H9 (cell line): Measurements from ENCODE around the gene NFYB. TPM values are rescaled to one million over a fixed set of nuclear protein-coding genes. Genes with fewer than 3 reads are reported as not detected.

ENCODE experiments used
- DNase-seq: peaks from one replicate; pipeline ENCODE4 v3.0.0-alpha.2; 2017
- H2AFZ ChIP-seq: one replicate; pipeline ENCODE4 v1.6.1; 2013; ENCODE audit warnings: mild to moderate bottlenecking, low read length, control low read depth, moderate library complexity
- H2AK5ac ChIP-seq: 2 replicates; pipeline ENCODE4 v1.6.1; 2013; ENCODE audit warnings: low read length, control low read depth, mixed read lengths; ENCODE audit not compliant: insufficient read length
- H2BK120ac ChIP-seq: one replicate; pipeline ENCODE4 v1.6.1; 2013; ENCODE audit warnings: low read depth, mild to moderate bottlenecking, low read length, control low read depth, inconsistent platforms; ENCODE audit not compliant: poor library complexity, severe bottlenecking
- H2BK12ac ChIP-seq: 2 replicates; pipeline ENCODE4 v1.6.1; 2013; ENCODE audit warnings: low read length, control low read depth, mixed read lengths, low read depth; ENCODE audit not compliant: insufficient read length
- H2BK15ac ChIP-seq: 2 replicates; pipeline ENCODE4 v1.6.1; 2013; ENCODE audit warnings: low read depth, low read length, control low read depth
- H2BK20ac ChIP-seq: one replicate; pipeline ENCODE4 v1.6.1; 2013; ENCODE audit warnings: low read depth, mild to moderate bottlenecking, low read length, control low read depth, inconsistent platforms; ENCODE audit not compliant: poor library complexity, severe bottlenecking
- H2BK5ac ChIP-seq: 2 replicates; pipeline ENCODE4 v1.6.1; 2013; ENCODE audit warnings: low read length, control low read depth, mixed read lengths; ENCODE audit not compliant: insufficient read length
- H3K14ac ChIP-seq: 2 replicates; pipeline ENCODE4 v1.6.1; 2013; ENCODE audit warnings: low read length, control low read depth; ENCODE audit not compliant: insufficient read depth
- H3K18ac ChIP-seq: 2 replicates; pipeline ENCODE4 v1.6.1; 2013; ENCODE audit warnings: low read depth, mild to moderate bottlenecking, mixed read lengths, low read length, control low read depth; ENCODE audit not compliant: insufficient read length
- H3K23ac ChIP-seq: 2 replicates; pipeline ENCODE4 v1.6.1; 2013; ENCODE audit warnings: low read length, control low read depth, mixed read lengths, low read depth; ENCODE audit not compliant: insufficient read length
- H3K23me2 ChIP-seq: 2 replicates; pipeline ENCODE4 v1.6.1; 2013; ENCODE audit warnings: low read depth, mild to moderate bottlenecking, mixed read lengths, low read length, control low read depth; ENCODE audit not compliant: insufficient read length, poor library complexity, severe bottlenecking
- H3K27ac ChIP-seq: 2 replicates; pipeline ENCODE4 v1.5.1; 2013; ENCODE audit warnings: low read length, control low read depth, mixed read lengths, low read depth; ENCODE audit not compliant: insufficient read length
- H3K27me3 ChIP-seq: 2 replicates; pipeline ENCODE4 v1.6.1; 2013; ENCODE audit warnings: low read length, control low read depth, inconsistent platforms; ENCODE audit not compliant: insufficient read depth
- H3K4ac ChIP-seq: 2 replicates; pipeline ENCODE4 v1.6.1; 2013; ENCODE audit warnings: low read depth, mild to moderate bottlenecking, control low read depth, inconsistent platforms, low read length, moderate library complexity
- H3K4me1 ChIP-seq: 2 replicates; pipeline ENCODE4 v1.6.1; 2013; ENCODE audit warnings: low read length, control low read depth, inconsistent platforms; ENCODE audit not compliant: insufficient read depth
- H3K4me2 ChIP-seq: 2 replicates; pipeline ENCODE4 v1.6.1; 2013; ENCODE audit warnings: low read length, control low read depth, mixed read lengths; ENCODE audit not compliant: insufficient read length, insufficient read depth
- H3K56ac ChIP-seq: 2 replicates; pipeline ENCODE4 v1.6.1; 2013; ENCODE audit warnings: low read depth, mild to moderate bottlenecking, mixed read lengths, low read length, control low read depth; ENCODE audit not compliant: insufficient read length
- H3K79me1 ChIP-seq: 2 replicates; pipeline ENCODE4 v1.6.1; 2013; ENCODE audit warnings: low read depth, mild to moderate bottlenecking, moderate library complexity, low read length, control low read depth, inconsistent platforms; ENCODE audit not compliant: insufficient read depth, poor library complexity, severe bottlenecking
- H3K79me2 ChIP-seq: 2 replicates; pipeline ENCODE4 v1.6.1; 2013; ENCODE audit warnings: low read length, control low read depth, inconsistent platforms; ENCODE audit not compliant: insufficient read depth
- H3K9ac ChIP-seq: 2 replicates; pipeline ENCODE4 v1.6.1; 2013; ENCODE audit warnings: low read length, control low read depth, mixed read lengths; ENCODE audit not compliant: insufficient read length; ENCODE audit errors: extremely low read depth
- H3K9me3 ChIP-seq: one replicate; pipeline ENCODE4 v1.6.1; 2013; ENCODE audit warnings: low read depth, low read length, inconsistent platforms; ENCODE audit not compliant: control insufficient read depth
- H3T11ph ChIP-seq: one replicate; pipeline ENCODE4 v1.6.1; 2013; ENCODE audit warnings: mild to moderate bottlenecking, low read length, control low read depth, inconsistent platforms
- H4K20me1 ChIP-seq: one replicate; pipeline ENCODE4 v1.6.1; 2013; ENCODE audit not compliant: control insufficient read depth, insufficient read length, insufficient read depth
- H4K5ac ChIP-seq: 2 replicates; pipeline ENCODE4 v1.6.1; 2013; ENCODE audit warnings: low read depth, mild to moderate bottlenecking, mixed read lengths, low read length, control low read depth; ENCODE audit not compliant: insufficient read length
- H4K8ac ChIP-seq: replicated peaks from 2 replicates; pipeline ENCODE4 v1.6.1; 2013; ENCODE audit warnings: low read length, control low read depth, mixed read lengths, low read depth; ENCODE audit not compliant: insufficient read length
- H4K91ac ChIP-seq: 2 replicates; pipeline ENCODE4 v1.6.1; 2013; ENCODE audit warnings: low read depth, mild to moderate bottlenecking, moderate library complexity, mixed read lengths, low read length, control low read depth; ENCODE audit not compliant: insufficient read length
- H3K27ac Mint-ChIP-seq, 3 experiments: 2 replicates in 2 of 3; 3 replicates in 1 of 3; pipeline ENCODE4 v1.8.0; 2020 to 2021; ENCODE audit warnings: mixed read lengths in 3 of 3, mild to moderate bottlenecking in 1 of 3, moderate library complexity in 1 of 3
- H3K27me3 Mint-ChIP-seq: 2 replicates; pipeline ENCODE4 v1.8.0; 2021; ENCODE audit warnings: low read depth, mild to moderate bottlenecking, moderate library complexity, mixed read lengths
- H3K36me3 Mint-ChIP-seq, 3 experiments: 2 replicates in 2 of 3; 3 replicates in 1 of 3; pipeline ENCODE4 v1.8.0; 2020 to 2021; ENCODE audit warnings: low read depth in 3 of 3, mixed read lengths in 3 of 3; ENCODE audit not compliant: insufficient read depth in 1 of 3
- H3K4me1 Mint-ChIP-seq, 2 experiments: 2 replicates each; pipeline ENCODE4 v1.8.0; 2020; ENCODE audit warnings: mixed read lengths in 2 of 2
- H3K4me3 Mint-ChIP-seq, 2 experiments: 2 replicates in 1 of 2; 3 replicates in 1 of 2; pipeline ENCODE4 v1.8.0; 2020 to 2021; ENCODE audit warnings: mild to moderate bottlenecking in 2 of 2, mixed read lengths in 2 of 2, moderate library complexity in 1 of 2
- H3K9me3 Mint-ChIP-seq, 2 experiments: 2 replicates in 1 of 2; 3 replicates in 1 of 2; pipeline ENCODE4 v1.8.0; 2020; ENCODE audit warnings: mild to moderate bottlenecking in 2 of 2, mixed read lengths in 2 of 2, moderate library complexity in 1 of 2
- WGBS: extraction: QIAGEN DNeasy Blood & Tissue Kit; methylation state at CpG from one replicate; pipeline ENCODE4 v1.1.7; 2013; ENCODE audit warnings: missing lambda C conversion rate, low lambda C conversion rate, mixed read lengths; ENCODE audit not compliant: insufficient read length; ENCODE audit errors: extremely low coverage; 5-methylcytosine and 5-hydroxymethylcytosine counted together
- total RNA-seq: library from RNA; stranded (reverse); gene quantifications from 2 replicates; pipeline ENCODE4 v1.2.1, GENCODE V29; 2021
- TF ChIP-seq, protein P1 (sequence below): fragments of 200-600 bp; sonication (generic); conservative IDR thresholded peaks from 3 replicates; pipeline ENCODE4 v1.8.0; 2021; ENCODE audit warnings: antibody characterized with exemption, mild to moderate bottlenecking

The NFYB gene
- total RNA-seq, 1 experiment from 2014 or later, result 52.5 TPM

GRCh38 chr12:104180374-104180773 lies 42.4 kb upstream of the NFYB start:
- no peak overlapping the region for H3K14ac ChIP-seq
- no peaks in the 10 kb centered on the region for H3K4me1 ChIP-seq
- H3K79me2 ChIP-seq, result no peaks in the 10 kb centered on the region
- TF ChIP-seq, protein P1, sequence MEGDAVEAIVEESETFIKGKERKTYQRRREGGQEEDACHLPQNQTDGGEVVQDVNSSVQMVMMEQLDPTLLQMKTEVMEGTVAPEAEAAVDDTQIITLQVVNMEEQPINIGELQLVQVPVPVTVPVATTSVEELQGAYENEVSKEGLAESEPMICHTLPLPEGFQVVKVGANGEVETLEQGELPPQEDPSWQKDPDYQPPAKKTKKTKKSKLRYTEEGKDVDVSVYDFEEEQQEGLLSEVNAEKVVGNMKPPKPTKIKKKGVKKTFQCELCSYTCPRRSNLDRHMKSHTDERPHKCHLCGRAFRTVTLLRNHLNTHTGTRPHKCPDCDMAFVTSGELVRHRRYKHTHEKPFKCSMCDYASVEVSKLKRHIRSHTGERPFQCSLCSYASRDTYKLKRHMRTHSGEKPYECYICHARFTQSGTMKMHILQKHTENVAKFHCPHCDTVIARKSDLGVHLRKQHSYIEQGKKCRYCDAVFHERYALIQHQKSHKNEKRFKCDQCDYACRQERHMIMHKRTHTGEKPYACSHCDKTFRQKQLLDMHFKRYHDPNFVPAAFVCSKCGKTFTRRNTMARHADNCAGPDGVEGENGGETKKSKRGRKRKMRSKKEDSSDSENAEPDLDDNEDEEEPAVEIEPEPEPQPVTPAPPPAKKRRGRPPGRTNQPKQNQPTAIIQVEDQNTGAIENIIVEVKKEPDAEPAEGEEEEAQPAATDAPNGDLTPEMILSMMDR, result no peak
- no peak overlapping the region for H3K18ac ChIP-seq
- no peaks in the 10 kb centered on the region for H3K79me1 ChIP-seq
- Mint-ChIP-seq H3K27me3 (peaks cover 2% of the 10 kb centered on the region), H3K4me1 (no peaks in the 10 kb centered on the region), H3K27ac (no peak overlapping the region), H3K4me3 (no peak overlapping the region), H3K9me3 (peaks cover 14 to 15% of the 10 kb centered on the region in 2 experiments; a peak in 4 of 5 replicates), H3K36me3 (peaks cover 1 to 17% (median 10%) of the 10 kb centered on the region in 3 experiments; a peak in 5 of 7 replicates)
- no peak overlapping the region for H2AK5ac ChIP-seq
- no peak overlapping the region for H3T11ph ChIP-seq
- no peak overlapping the region for H2BK5ac ChIP-seq
- no peak for DNase-seq
- no peaks in the 10 kb centered on the region for H3K27me3 ChIP-seq
- no peak overlapping the region for H3K27ac ChIP-seq
- no peak overlapping the region for H3K23ac ChIP-seq
- no peak overlapping the region for H2BK20ac ChIP-seq
- H3K9me3 ChIP-seq, result no peaks in the 10 kb centered on the region
- H3K4ac ChIP-seq, result no peak overlapping the region
- no CpG with 5 or more reads among the region's 5 CpGs for WGBS
- no peak overlapping the region for H4K8ac ChIP-seq
- H4K91ac ChIP-seq, result no peak overlapping the region
- H2BK120ac ChIP-seq, result no peak overlapping the region
- no peak overlapping the region for H3K9ac ChIP-seq
- H4K20me1 ChIP-seq, result no peaks in the 10 kb centered on the region
- no peak overlapping the region for H2BK15ac ChIP-seq
- no peaks in the 10 kb centered on the region for H3K23me2 ChIP-seq
- H4K5ac ChIP-seq, result no peak overlapping the region
- no peak overlapping the region for H3K4me2 ChIP-seq
- H3K56ac ChIP-seq, result no peak overlapping the region
- H2BK12ac ChIP-seq, result no peak overlapping the region
- H2AFZ ChIP-seq, result no peak overlapping the region
